HG02884 (cell line): ENCODE results near the gene DNAJC5G.

ENCODE experiments used
- ATAC-seq: cut with Tn5 transposase; IDR thresholded peaks from one replicate; pipeline ENCODE4 v1.9.1; 2021; ENCODE audit warnings: mild to moderate bottlenecking, moderate library complexity; ENCODE audit not compliant: unreplicated experiment

Gene DNAJC5G, protein sequence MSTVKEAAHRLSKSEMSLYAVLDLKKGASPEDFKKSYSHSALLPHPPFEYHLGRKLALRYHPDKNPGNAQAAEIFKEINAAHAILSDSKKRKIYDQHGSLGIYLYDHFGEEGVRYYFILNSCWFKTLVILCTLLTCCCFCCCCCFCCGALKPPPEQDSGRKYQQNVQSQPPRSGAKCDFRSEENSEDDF

DNA sequence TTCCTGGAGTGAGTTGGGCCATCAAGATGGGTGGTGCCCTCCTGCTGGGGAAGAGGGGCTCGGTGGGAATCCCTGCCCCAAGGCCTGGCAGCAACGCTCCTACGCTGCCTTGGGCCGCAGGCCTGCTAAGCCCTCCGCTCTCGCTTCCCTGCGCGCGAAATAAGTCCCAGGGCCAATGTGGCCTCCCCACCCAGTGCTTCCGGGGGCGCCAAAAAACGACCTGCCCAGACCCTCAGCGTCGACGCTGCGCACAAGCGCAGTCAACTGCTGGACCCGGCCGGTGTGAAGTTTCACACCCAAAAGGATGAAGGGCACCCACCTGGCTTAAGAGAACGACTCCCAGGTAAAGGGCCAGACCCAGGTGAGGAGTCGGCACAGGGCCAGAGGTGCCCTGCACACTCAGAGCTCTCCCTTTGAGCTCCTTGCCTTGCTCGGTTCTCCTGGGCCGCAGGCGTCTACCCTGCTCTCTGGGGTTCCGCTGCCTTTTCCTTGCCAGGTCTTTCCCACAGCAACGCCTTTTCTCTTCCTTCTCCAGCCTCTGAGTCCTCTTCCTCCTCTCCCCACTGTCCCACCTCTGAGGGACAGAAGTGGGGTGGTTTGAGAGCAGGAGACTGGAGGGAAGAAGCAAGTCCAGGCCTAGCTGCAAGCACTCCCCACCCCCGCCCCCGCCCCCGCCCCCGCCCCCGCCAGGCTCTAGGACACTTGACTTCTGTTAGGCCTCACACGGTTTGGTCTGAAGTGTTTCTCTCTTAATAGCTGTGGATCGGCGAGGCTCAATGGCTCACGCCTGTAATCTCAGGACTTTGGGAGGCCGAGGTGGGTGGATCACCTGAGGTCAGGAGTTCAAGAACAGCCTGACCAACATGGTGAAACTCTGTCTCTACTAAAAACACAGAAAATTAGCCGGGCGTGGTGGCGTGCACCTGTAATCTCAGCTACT lies at the start of gene DNAJC5G:
DNAJC5G (plus strand) TSS at position 223 of the 940 bp plus-strand sequence. CDS start 1,296 bp downstream, outside the sequence.
- no peak for ATAC-seq

DNA sequence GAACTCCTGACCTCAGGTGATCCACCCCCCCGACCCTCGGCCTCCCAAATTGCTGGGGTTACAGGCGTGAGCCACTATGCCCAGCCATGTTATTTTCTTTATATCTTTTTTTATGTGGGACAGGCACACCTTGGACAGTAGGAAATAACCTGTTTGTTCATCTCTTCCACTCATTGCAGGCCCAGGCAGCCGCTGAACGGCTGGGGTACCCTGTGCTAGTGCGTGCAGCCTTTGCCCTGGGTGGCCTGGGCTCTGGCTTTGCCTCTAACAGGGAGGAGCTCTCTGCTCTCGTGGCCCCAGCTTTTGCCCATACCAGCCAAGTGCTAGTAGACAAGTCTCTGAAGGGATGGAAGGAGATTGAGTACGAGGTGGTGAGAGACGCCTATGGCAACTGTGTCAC lies 49.7 kb upstream of the DNAJC5G start:
- ATAC-seq: no peak

DNA sequence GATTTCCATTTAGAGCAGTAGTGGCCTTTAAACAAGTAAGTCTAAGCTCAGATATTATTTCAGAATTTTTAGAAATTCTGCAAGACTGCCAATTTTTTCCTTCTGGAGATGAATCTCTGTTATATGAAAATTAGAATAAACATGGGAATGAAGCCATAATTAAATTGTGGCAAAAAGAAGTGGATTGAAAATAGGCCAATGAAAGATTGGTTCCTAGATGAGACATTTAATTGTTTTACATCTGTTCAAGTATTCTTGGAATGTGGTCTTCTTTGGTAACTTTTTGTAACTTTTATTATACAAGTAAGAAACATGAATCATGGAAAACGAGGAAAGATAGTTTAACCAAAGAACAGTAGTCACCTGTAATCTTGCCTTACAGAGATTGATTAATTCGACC lies 47.7 kb upstream of the DNAJC5G start:
- no peak for ATAC-seq

GRCh38 chr2:27231921-27232320 lies 43.3 kb upstream of the DNAJC5G start:
- ATAC-seq: no peak

GRCh38 chr2:27233341-27233740 lies 41.9 kb upstream of the DNAJC5G start:
- ATAC-seq: no peak

GRCh38 chr2:27236136-27236535 lies 39.1 kb upstream of the DNAJC5G start:
- no peak for ATAC-seq

- ATAC-seq: no peak
These were observed 38.6 kb upstream of the DNAJC5G start for GRCh38 chr2:27236626-27237025.

- no peak for ATAC-seq
These were observed 37.8 kb upstream of the DNAJC5G start for GRCh38 chr2:27237341-27237945.

DNA sequence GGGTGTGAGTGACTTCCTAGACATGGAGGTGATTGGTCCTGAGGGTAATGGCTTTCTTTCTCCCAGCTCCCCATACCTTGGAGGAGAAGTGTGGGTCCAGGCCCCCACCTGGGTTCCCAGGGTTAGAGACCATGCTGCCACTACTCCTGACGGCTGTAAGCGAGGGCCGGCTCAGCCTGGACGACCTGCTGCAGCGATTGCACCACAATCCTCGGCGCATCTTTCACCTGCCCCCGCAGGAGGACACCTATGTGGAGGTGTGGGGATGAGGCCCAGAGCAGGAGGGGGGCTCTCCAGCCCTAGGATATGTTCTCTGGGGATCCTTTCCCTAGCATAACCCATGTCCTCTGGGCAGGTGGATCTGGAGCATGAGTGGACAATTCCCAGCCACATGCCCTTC lies 36.3 kb upstream of the DNAJC5G start:
- no peak for ATAC-seq

GRCh38 chr2:27240406-27240805 lies 34.8 kb upstream of the DNAJC5G start:
- no peak for ATAC-seq

GRCh38 chr2:27241761-27242613 lies 33.2 kb upstream of the DNAJC5G start:
- no peak for ATAC-seq

DNA sequence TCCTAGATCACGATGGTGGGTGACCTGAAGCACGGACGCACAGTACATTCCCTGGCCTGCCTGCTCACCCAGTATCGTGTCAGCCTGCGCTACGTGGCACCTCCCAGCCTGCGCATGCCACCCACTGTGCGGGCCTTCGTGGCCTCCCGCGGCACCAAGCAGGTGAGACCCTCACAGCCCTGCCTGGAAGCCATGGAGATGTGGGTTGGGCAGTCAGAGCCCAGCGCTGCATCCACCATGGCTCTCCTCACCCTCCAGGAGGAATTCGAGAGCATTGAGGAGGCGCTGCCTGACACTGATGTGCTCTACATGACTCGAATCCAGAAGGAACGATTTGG lies 32.6 kb upstream of the DNAJC5G start:
- ATAC-seq: no peak

DNA sequence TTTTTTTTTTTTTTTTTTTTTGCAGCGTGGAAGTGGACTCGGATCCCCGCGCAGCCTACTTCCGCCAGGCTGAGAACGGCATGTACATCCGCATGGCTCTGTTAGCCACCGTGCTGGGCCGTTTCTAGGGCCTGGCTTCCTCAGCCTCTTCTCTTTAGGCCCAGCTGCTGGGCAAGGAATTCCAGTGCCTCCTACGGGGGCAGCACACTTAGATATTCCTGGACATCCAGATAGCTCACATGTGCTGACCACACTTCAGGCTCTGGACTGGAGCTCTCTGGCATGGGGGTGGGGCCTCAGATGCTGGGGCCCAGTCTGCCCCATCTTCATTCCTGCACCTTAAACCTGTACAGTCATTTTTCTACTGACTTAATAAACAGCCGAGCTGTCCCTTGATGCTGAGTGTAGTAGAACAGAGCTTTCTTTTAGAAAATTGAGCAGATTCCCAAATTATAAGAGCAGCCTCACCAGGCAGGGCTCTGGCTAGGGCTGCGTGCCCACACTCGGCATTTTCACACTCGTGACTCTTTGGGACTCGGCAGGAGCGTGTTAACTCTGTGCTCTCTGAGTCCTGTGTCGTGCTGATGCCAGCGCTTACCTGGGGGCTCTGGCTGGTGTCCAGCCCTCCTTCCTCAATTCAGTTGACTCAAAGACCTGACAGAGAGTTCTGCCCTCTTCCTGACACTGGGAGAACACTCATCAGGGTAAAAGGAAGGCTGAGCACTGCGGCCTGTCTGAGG lies 31.7 kb upstream of the DNAJC5G start:
- no peak for ATAC-seq

DNA sequence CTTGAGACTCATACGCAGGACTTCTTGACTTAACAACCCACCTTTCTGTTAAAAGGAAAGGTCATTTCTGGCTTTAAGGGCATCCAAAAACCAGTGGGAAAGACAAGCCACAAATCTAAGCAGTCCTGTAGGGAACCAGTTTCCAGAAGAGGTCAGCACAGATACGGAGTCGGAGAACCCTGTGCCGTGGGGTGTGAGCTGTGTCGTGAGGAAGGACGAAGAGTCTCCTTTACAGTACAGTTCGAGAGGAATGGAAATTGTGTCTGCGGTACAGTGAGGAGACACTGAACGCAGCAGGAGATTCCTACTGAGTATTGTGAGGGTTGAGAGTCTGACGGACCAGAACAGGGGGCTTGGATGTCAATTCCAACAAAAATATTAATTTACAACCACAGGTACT lies 30.1 kb upstream of the DNAJC5G start:
- ATAC-seq: no peak

DNA sequence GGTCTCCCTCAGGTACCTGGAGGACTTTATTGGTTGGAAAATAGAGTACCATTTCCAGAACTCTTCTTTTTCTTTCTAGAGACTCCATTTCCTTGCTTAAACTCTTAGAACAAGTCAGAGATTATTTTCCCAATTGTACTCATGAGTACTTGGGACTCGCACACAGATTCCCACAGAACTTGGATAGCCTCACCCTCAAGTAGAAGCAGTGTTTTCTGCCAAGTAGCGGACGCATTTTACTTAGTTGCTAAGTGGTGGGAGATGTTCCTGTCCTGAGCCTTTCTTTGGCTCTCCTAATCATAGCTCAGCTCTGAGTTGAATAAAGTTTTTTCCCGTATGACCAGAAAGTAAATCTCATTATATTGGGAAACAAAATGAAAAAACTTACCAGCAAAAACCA lies 29.6 kb upstream of the DNAJC5G start:
- no peak for ATAC-seq

GRCh38 chr2:27247893-27248292 lies 27.3 kb upstream of the DNAJC5G start:
- ATAC-seq: no peak

GRCh38 chr2:27249159-27249890 lies 25.9 kb upstream of the DNAJC5G start:
- ATAC-seq: no peak

DNA sequence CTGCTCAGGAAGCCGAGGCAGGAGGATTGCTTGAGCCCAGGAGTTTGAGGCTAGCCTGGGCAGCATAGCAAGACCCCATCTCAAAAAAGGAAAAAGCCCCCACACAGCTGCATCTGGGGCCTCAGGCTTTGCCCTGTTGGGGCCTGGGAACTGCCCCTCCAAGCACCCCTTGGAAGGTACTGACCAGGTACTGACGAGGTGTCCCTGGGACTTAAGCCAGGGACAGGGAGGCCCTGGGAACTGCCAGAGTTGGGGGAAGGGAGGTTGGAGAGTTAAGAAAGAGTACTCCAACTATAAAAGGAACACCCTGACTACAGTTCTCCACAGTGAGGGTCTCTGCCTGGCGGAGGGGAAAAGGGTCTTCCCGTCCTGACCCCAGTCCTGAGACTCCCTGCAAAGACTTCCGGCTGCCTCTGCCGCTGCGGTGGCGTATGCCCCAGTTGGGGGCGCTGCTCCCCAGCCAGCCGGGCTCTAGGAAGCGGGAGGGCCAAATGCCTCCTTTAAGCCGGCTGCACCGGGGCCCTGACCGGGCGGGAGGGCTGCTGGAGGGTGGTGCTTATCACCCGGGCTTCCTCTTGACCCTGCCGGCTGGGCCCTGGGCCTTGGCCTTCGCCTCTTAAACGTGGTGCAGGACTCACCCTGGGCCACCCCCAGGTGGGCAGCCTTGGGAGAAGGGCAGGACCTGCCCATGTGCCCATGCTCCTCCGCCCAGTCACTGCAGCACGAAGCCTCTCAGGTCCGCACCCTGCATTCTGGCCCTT lies 25.2 kb upstream of the DNAJC5G start:
- ATAC-seq: no peak
